Measurements from ENCODE around the gene KLF2.

Gene KLF2

GRCh38 chr19:16327501-16327900 is 2.9 kb downstream of the KLF2 start:
- H3K4me1 ChIP-seq (ENCODE audit: control insufficient read depth, insufficient read depth, low read length), result peaks cover 4% of the 10 kb centered on the region; the same call in 1 of the 2 replicates
- H3K27me3 ChIP-seq (ENCODE audit: control insufficient read depth, insufficient read depth, low read length), result peaks cover 43% of the 10 kb centered on the region
- no peaks in the 10 kb centered on the region for H3K9me3 ChIP-seq (ENCODE audit: control insufficient read depth, insufficient read depth, low read length)
- no peak overlapping the region for H3K27ac ChIP-seq (ENCODE audit: low read length)
- no peaks in the 10 kb centered on the region for H3K36me3 ChIP-seq (ENCODE audit: control insufficient read depth, insufficient read depth, low read length)
- DNase-seq (ENCODE audit: low read depth, low spot score), result no peak
- WGBS (ENCODE audit: insufficient coverage, insufficient read length), result no CpG with 5 or more reads among the region's 6 CpGs
- H3K4me3 ChIP-seq (ENCODE audit: low read length), result no peak overlapping the region

GRCh38 chr19:16327911-16328823 is 3.5 kb downstream of the KLF2 start:
- Histone ChIP-seq H3K36me3 (ENCODE audit: control insufficient read depth, insufficient read depth, low read length) (no peaks in the 10 kb centered on the region), H3K4me1 (ENCODE audit: control insufficient read depth, insufficient read depth, low read length) (peaks cover 4% of the 10 kb centered on the region; the same call in 1 of the 2 replicates), H3K9me3 (ENCODE audit: control insufficient read depth, insufficient read depth, low read length) (no peaks in the 10 kb centered on the region), H3K27me3 (ENCODE audit: control insufficient read depth, insufficient read depth, low read length) (peaks cover 42% of the 10 kb centered on the region), H3K27ac (ENCODE audit: low read length) (no peak overlapping the region), H3K4me3 (ENCODE audit: low read length) (no peak overlapping the region)
- no CpG with 5 or more reads among the region's 20 CpGs for WGBS (ENCODE audit: insufficient coverage, insufficient read length)
- no peak for DNase-seq (ENCODE audit: low read depth, low spot score)

GRCh38 chr19:16328824-16329482 is 4.3 kb downstream of the KLF2 start:
- Histone ChIP-seq H3K36me3 (ENCODE audit: control insufficient read depth, insufficient read depth, low read length) (no peaks in the 10 kb centered on the region), H3K4me1 (ENCODE audit: control insufficient read depth, insufficient read depth, low read length) (peaks cover 4% of the 10 kb centered on the region; the same call in 1 of the 2 replicates), H3K4me3 (ENCODE audit: low read length) (no peak overlapping the region), H3K9me3 (ENCODE audit: control insufficient read depth, insufficient read depth, low read length) (no peaks in the 10 kb centered on the region), H3K27me3 (ENCODE audit: control insufficient read depth, insufficient read depth, low read length) (peaks cover 35% of the 10 kb centered on the region), H3K27ac (ENCODE audit: low read length) (no peak overlapping the region)
- WGBS (ENCODE audit: insufficient coverage, insufficient read length), result no CpG with 5 or more reads among the region's 11 CpGs
- no peak for DNase-seq (ENCODE audit: low read depth, low spot score)

- no CpG with 5 or more reads among the region's 8 CpGs for WGBS (ENCODE audit: insufficient coverage, insufficient read length)
- no peak for DNase-seq (ENCODE audit: low read depth, low spot score)
- Histone ChIP-seq H3K9me3 (ENCODE audit: control insufficient read depth, insufficient read depth, low read length) (no peaks in the 10 kb centered on the region), H3K4me3 (ENCODE audit: low read length) (no peak overlapping the region), H3K27ac (ENCODE audit: low read length) (no peak overlapping the region), H3K27me3 (ENCODE audit: control insufficient read depth, insufficient read depth, low read length) (peaks cover 28% of the 10 kb centered on the region), H3K4me1 (ENCODE audit: control insufficient read depth, insufficient read depth, low read length) (no peaks in the 10 kb centered on the region), H3K36me3 (ENCODE audit: control insufficient read depth, insufficient read depth, low read length) (no peaks in the 10 kb centered on the region)
Observed at GRCh38 chr19:16330368-16330801, 5.8 kb downstream of the KLF2 start.

GRCh38 chr19:16330806-16331690 is 6.4 kb downstream of the KLF2 start:
- Histone ChIP-seq H3K27ac (ENCODE audit: low read length) (no peak overlapping the region), H3K4me3 (ENCODE audit: low read length) (no peak overlapping the region), H3K27me3 (ENCODE audit: control insufficient read depth, insufficient read depth, low read length) (peaks cover 28% of the 10 kb centered on the region), H3K9me3 (ENCODE audit: control insufficient read depth, insufficient read depth, low read length) (no peaks in the 10 kb centered on the region), H3K4me1 (ENCODE audit: control insufficient read depth, insufficient read depth, low read length) (no peaks in the 10 kb centered on the region), H3K36me3 (ENCODE audit: control insufficient read depth, insufficient read depth, low read length) (no peaks in the 10 kb centered on the region)
- WGBS (ENCODE audit: insufficient coverage, insufficient read length), result no CpG with 5 or more reads among the region's 16 CpGs
- DNase-seq (ENCODE audit: low read depth, low spot score), result no peak

DNA sequence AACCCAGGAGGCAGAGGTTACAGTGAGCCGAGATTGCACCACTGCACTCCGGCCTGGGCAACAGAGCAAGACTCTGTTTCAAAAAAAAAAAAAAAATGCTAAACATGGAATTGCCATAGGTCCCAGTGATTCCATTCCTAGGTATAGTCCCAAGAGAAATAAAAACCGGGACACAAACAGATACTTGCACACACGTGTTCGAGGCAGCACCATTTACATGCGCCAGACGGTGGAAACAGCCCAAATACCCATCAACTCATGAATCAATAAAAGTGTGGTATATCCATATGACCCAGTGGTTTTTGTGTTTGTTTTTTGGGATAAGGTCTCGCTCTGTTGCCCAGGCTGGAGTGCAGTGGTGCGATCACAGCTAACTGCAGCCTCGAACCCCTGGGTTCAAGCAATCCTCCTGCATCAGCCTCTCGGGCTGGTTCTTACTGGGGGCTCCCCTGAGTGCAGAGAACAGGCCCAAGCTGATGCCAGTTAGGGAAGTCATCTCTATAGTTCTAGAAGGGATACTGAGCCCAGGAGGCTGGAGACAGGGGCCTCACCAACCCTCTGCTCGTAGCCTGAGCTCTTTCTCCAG is 8.5 kb downstream of the KLF2 start:
- no peak for DNase-seq (ENCODE audit: low read depth, low spot score)
- Histone ChIP-seq H3K4me1 (ENCODE audit: control insufficient read depth, insufficient read depth, low read length) (no peaks in the 10 kb centered on the region), H3K27ac (ENCODE audit: low read length) (no peak overlapping the region), H3K36me3 (ENCODE audit: control insufficient read depth, insufficient read depth, low read length) (no peaks in the 10 kb centered on the region), H3K9me3 (ENCODE audit: control insufficient read depth, insufficient read depth, low read length) (no peaks in the 10 kb centered on the region), H3K4me3 (ENCODE audit: low read length) (no peak overlapping the region), H3K27me3 (ENCODE audit: control insufficient read depth, insufficient read depth, low read length) (peaks cover 12% of the 10 kb centered on the region)
- WGBS (ENCODE audit: insufficient coverage, insufficient read length), result no CpG with 5 or more reads among the region's 12 CpGs

GRCh38 chr19:16334411-16334810 is 9.8 kb downstream of the KLF2 start:
- no peaks in the 10 kb centered on the region for H3K27me3 ChIP-seq (ENCODE audit: control insufficient read depth, insufficient read depth, low read length)
- H3K9me3 ChIP-seq (ENCODE audit: control insufficient read depth, insufficient read depth, low read length), result no peaks in the 10 kb centered on the region
- peaks cover 3% of the 10 kb centered on the region; the same call in 1 of the 2 replicates for H3K4me1 ChIP-seq (ENCODE audit: control insufficient read depth, insufficient read depth, low read length)
- WGBS (ENCODE audit: insufficient coverage, insufficient read length), result no CpG with 5 or more reads among the region's 1 CpG
- no peak overlapping the region for H3K4me3 ChIP-seq (ENCODE audit: low read length)
- H3K27ac ChIP-seq (ENCODE audit: low read length), result no peak overlapping the region
- no peak for DNase-seq (ENCODE audit: low read depth, low spot score)
- no peaks in the 10 kb centered on the region for H3K36me3 ChIP-seq (ENCODE audit: control insufficient read depth, insufficient read depth, low read length)

DNA sequence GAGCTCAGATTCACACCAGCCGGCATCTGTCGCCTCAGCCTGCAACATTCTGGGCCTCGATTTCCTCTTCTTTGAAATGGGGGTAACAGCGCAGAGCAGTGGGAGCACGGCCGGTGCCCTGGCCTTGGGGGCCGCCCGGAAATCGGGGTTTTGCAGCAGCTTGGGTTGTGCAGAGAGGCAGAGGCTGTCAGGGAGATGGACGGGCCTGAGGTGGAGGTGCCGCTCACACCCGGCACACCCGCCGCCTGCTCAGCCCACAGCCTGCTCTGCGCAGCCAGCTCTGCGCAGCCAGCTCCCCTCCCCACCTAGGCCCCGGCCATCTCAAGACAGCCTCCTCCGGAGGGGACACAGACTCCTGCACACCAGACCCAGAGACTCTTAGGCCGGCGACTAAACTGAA is 10.6 kb downstream of the KLF2 start:
- Histone ChIP-seq H3K27me3 (ENCODE audit: control insufficient read depth, insufficient read depth, low read length) (no peaks in the 10 kb centered on the region), H3K4me3 (ENCODE audit: low read length) (no peak overlapping the region), H3K4me1 (ENCODE audit: control insufficient read depth, insufficient read depth, low read length) (peaks cover 3% of the 10 kb centered on the region; the same call in 1 of the 2 replicates), H3K9me3 (ENCODE audit: control insufficient read depth, insufficient read depth, low read length) (no peaks in the 10 kb centered on the region), H3K36me3 (ENCODE audit: control insufficient read depth, insufficient read depth, low read length) (no peaks in the 10 kb centered on the region), H3K27ac (ENCODE audit: low read length) (no peak overlapping the region)
- DNase-seq (ENCODE audit: low read depth, low spot score), result no peak
- no CpG with 5 or more reads among the region's 20 CpGs for WGBS (ENCODE audit: insufficient coverage, insufficient read length)

DNA sequence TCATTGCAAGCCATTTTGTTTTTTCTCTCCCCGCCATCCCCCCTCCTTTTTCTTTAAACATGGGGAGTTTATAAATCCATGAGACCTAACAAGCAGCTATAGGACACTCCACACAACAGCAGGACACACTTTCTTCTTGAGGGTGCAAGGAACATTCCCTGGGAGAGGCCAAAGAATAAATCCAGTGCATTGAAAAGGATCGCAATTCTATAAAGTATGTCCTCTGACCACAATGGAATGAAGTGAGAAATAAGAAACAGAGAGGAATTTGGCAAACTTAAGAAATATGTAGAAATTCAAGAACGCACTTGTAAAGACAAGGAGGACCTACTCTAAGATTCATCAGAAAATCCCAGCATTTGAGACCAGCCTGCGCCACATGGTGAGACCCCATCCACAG is 11.9 kb downstream of the KLF2 start:
- H3K27me3 ChIP-seq (ENCODE audit: control insufficient read depth, insufficient read depth, low read length), result no peaks in the 10 kb centered on the region
- no CpG with 5 or more reads among the region's 4 CpGs for WGBS (ENCODE audit: insufficient coverage, insufficient read length)
- H3K27ac ChIP-seq (ENCODE audit: low read length), result no peak overlapping the region
- H3K4me3 ChIP-seq (ENCODE audit: low read length), result no peak overlapping the region
- DNase-seq (ENCODE audit: low read depth, low spot score), result no peak
- H3K4me1 ChIP-seq (ENCODE audit: control insufficient read depth, insufficient read depth, low read length), result peaks cover 3% of the 10 kb centered on the region; the same call in 1 of the 2 replicates
- H3K9me3 ChIP-seq (ENCODE audit: control insufficient read depth, insufficient read depth, low read length), result no peaks in the 10 kb centered on the region
- no peaks in the 10 kb centered on the region for H3K36me3 ChIP-seq (ENCODE audit: control insufficient read depth, insufficient read depth, low read length)
